GM21576 (cell line): ENCODE measurements around the gene ADAMTS17.

Source experiments
- ATAC-seq: cut with Tn5 transposase; IDR thresholded peaks from one replicate; pipeline ENCODE4 v1.9.1; 2021; ENCODE audit warnings: mild to moderate bottlenecking, moderate library complexity; ENCODE audit not compliant: unreplicated experiment

The ADAMTS17 gene

GRCh38 chr15:100252779-100253417 is 88.9 kb downstream of the ADAMTS17 start:
- ATAC-seq = no peak

- no peak for ATAC-seq
Measured at GRCh38 chr15:100252359-100252758, 89.4 kb downstream of the ADAMTS17 start.

GRCh38 chr15:100250176-100250800 is 91.5 kb downstream of the ADAMTS17 start:
- ATAC-seq = no peak

GRCh38 chr15:100249096-100249815 is 92.5 kb downstream of the ADAMTS17 start:
- no peak for ATAC-seq

GRCh38 chr15:100248236-100248635 is 93.5 kb downstream of the ADAMTS17 start:
- ATAC-seq = no peak

- no peak for ATAC-seq
Measured at GRCh38 chr15:100247228-100248225, 94.2 kb downstream of the ADAMTS17 start.

GRCh38 chr15:100245855-100246254 is 95.9 kb downstream of the ADAMTS17 start:
- no peak for ATAC-seq

GRCh38 chr15:100245487-100245820 is 96.3 kb downstream of the ADAMTS17 start:
- ATAC-seq = no peak

- no peak for ATAC-seq
Measured at GRCh38 chr15:100244796-100245486, 96.8 kb downstream of the ADAMTS17 start.

GRCh38 chr15:100242989-100243388 is 98.8 kb downstream of the ADAMTS17 start:
- ATAC-seq = no peak

- no peak for ATAC-seq
Measured at GRCh38 chr15:100241572-100242482, 99.9 kb downstream of the ADAMTS17 start.

GRCh38 chr15:100236981-100237720 is 104.6 kb downstream of the ADAMTS17 start:
- no peak for ATAC-seq

GRCh38 chr15:100235030-100235617 is 106.7 kb downstream of the ADAMTS17 start:
- ATAC-seq = no peak

GRCh38 chr15:100234158-100235029 is 107.4 kb downstream of the ADAMTS17 start:
- ATAC-seq = no peak

GRCh38 chr15:100230784-100231183 is 111.0 kb downstream of the ADAMTS17 start:
- ATAC-seq = no peak

- ATAC-seq = no peak
Measured at GRCh38 chr15:100229181-100230163, 112.3 kb downstream of the ADAMTS17 start.
